Measurements from ENCODE around the gene MKLN1. TPM values are rescaled to one million over a fixed set of nuclear protein-coding genes. Genes with fewer than 3 reads are reported as not detected.

The MKLN1 gene
- total RNA-seq, 1 donor from 2014 or later: 32.9 TPM

Other genes starting within 250 kb of the MKLN1 start
- 18.8 TPM for gene PODXL, start 228.8 kb downstream of the MKLN1 start, total RNA-seq

All from skeletal muscle tissue (tissue), 1 donor.